NCI-H82 (cell line): ENCODE data around the gene CCDC190.
A peak's percentile ranks its signal among the peaks of the same experiment; 100 is the strongest.
"Not testable (repeated sequence)": the region's sequence is repeated elsewhere in the genome, so short reads cannot be mapped to it uniquely, and the experiment has no call there.

ENCODE experiments used
- DNase-seq: peaks from one replicate; lab custom pipeline; 2025; lab: John Stamatoyannopoulos, UW

CCDC190 gene

GRCh38 chr1:162877412-162877811 is 16.4 kb upstream of the CCDC190 start:
- no peak for DNase-seq

GRCh38 chr1:162876751-162877150 is 15.8 kb upstream of the CCDC190 start:
- peak; percentile 77 for DNase-seq

GRCh38 chr1:162873671-162874666 is 13.0 kb upstream of the CCDC190 start:
- peak; percentile 25 for DNase-seq

GRCh38 chr1:162872981-162873380 is 12.0 kb upstream of the CCDC190 start:
- DNase-seq, result no peak

- DNase-seq, result not testable (repeated sequence)
Measured at GRCh38 chr1:162871417-162871816, 10.4 kb upstream of the CCDC190 start.

- DNase-seq, result no peak
Measured at GRCh38 chr1:162868972-162869371, 8.0 kb upstream of the CCDC190 start.

GRCh38 chr1:162861625-162862024 is 650 bp upstream of the CCDC190 start:
- DNase-seq, result peak; percentile 44

- DNase-seq, result peak; percentile 24
Measured at GRCh38 chr1:162859191-162859590, 1.8 kb downstream of the CCDC190 start.

GRCh38 chr1:162857850-162858249 is 3.1 kb downstream of the CCDC190 start:
- DNase-seq, result no peak

- DNase-seq, result peak; percentile 59
Measured at GRCh38 chr1:162856260-162856659, 4.7 kb downstream of the CCDC190 start.

- DNase-seq, result peak; percentile 94
Measured at GRCh38 chr1:162855461-162856150, 5.4 kb downstream of the CCDC190 start.

GRCh38 chr1:162854245-162854882 is 6.6 kb downstream of the CCDC190 start:
- DNase-seq, result peak; percentile 90

GRCh38 chr1:162851341-162851740 is 9.6 kb downstream of the CCDC190 start:
- DNase-seq, result no peak

GRCh38 chr1:162849711-162850110 is 11.3 kb downstream of the CCDC190 start:
- DNase-seq, result no peak

- DNase-seq, result peak; percentile 89
Measured at GRCh38 chr1:162847839-162848453, 13.0 kb downstream of the CCDC190 start.

GRCh38 chr1:162846256-162847212 is 14.4 kb downstream of the CCDC190 start:
- no peak for DNase-seq

- peak; percentile 58 for DNase-seq
Measured at GRCh38 chr1:162844153-162844552, 16.8 kb downstream of the CCDC190 start.

GRCh38 chr1:162840250-162840839 is 20.6 kb downstream of the CCDC190 start:
- no peak for DNase-seq

GRCh38 chr1:162838863-162839262 is 22.1 kb downstream of the CCDC190 start:
- no peak for DNase-seq

- no peak for DNase-seq
Measured at GRCh38 chr1:162835157-162835899, 25.6 kb downstream of the CCDC190 start.
